Cardiac fibroblast (primary cell): Measurements from ENCODE around the gene TTC16.

Source experiments
- DNase-seq, 2 donors: peaks; one replicate each; pipeline versions ENCODE4 v3.0.0 to v3.0.0-alpha.2; 2010; ENCODE audit warnings: low read depth in 2 of 2
- H3K4me3 ChIP-seq, 2 donors: replicated peaks in 1 of 2; 1 replicate in 1 of 2; 2 replicates in 1 of 2; pipeline ENCODE4 v1.5.1; 2011; ENCODE audit warnings: low read depth in 2 of 2, low read length in 2 of 2, mild to moderate bottlenecking in 2 of 2, moderate library complexity in 1 of 2
- TF ChIP-seq, protein P1 (sequence below): IDR thresholded peaks from one replicate; pipeline ENCODE4 v1.5.1; 2011; ENCODE audit warnings: low read depth, mild to moderate bottlenecking, low read length, inconsistent platforms

Gene TTC16

DNA sequence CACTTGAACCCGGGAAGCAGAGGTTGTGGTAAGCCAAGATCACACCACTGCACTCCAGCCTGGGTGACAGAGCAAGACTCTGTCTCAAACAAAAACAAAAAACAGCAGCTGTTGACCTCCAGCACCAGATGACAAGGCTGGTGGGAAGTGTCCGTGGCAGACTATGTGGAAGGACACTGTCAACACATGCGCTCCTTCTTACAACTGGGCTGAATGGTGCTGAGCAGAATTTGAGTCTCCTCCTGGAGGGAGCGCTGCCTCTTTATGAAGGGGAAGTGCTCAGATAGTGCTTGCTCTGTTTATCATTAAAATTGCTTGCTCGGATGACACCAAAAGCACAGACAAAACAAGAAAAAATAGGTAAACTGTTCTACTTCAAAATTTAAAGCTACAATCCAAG is 18.3 kb upstream of the TTC16 start:
- DNase-seq = no peak
- H3K4me3 ChIP-seq = no peak overlapping the region
- TF ChIP-seq, protein P1, sequence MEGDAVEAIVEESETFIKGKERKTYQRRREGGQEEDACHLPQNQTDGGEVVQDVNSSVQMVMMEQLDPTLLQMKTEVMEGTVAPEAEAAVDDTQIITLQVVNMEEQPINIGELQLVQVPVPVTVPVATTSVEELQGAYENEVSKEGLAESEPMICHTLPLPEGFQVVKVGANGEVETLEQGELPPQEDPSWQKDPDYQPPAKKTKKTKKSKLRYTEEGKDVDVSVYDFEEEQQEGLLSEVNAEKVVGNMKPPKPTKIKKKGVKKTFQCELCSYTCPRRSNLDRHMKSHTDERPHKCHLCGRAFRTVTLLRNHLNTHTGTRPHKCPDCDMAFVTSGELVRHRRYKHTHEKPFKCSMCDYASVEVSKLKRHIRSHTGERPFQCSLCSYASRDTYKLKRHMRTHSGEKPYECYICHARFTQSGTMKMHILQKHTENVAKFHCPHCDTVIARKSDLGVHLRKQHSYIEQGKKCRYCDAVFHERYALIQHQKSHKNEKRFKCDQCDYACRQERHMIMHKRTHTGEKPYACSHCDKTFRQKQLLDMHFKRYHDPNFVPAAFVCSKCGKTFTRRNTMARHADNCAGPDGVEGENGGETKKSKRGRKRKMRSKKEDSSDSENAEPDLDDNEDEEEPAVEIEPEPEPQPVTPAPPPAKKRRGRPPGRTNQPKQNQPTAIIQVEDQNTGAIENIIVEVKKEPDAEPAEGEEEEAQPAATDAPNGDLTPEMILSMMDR = no peak

DNA sequence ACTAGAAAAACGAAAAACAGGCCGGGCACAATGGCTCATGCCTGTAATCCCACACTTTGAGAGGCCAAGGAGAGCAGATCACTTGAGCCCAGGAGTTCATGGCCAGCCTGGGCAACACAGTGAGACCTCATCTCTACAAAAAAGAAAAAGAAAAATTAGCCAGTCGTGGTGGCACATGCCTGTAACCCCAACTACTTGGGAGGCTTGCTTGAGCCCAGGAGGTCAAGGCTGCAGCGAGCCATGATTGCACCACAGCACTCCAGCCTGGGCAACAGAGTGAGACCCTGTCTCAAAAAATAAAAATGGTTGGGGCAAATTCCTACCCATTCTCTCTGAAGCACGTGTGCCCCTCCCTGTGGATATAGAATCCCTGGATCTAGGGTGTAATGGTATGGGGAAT is 17.5 kb upstream of the TTC16 start:
- no peak for DNase-seq
- H3K4me3 ChIP-seq = no peak overlapping the region
- TF ChIP-seq, protein P1 = no peak

DNA sequence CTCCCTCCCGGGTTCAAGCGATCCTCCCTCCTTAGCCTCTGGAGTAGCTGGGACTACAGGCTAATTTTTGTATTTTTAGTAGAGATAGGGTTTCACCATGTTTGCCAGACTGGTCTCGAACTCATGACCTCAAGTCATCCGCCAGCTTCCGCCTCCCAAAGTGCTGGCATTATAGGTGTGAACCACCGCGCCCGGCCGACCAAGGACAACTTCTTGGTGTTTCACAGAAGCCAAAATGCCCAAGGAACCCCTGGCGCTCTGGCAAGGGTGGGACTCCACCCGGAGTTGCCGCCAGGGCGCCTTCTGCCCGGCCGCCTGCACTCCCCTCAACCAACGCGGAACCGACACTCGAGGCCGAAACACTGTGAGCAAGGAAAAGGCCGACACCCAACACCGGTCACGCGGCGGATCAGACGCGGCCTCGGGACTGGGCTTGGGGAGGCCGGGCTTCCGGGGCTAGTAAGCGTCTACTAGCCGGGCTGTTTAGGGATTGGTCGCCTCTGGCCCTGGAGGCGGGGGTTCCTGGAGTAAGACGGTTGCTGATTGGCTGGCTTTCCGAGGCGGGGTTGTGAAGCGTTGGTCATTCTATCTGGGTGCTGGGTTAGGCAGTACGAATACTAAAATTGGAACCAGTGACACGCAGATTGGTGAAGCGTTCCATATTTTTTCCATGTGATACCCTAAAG is 16.8 kb upstream of the TTC16 start:
- DNase-seq = peak; percentile 98 to 99
- TF ChIP-seq, protein P1 = no peak
- H3K4me3 ChIP-seq = peak overlapping the region; percentile 26 to 34

DNA sequence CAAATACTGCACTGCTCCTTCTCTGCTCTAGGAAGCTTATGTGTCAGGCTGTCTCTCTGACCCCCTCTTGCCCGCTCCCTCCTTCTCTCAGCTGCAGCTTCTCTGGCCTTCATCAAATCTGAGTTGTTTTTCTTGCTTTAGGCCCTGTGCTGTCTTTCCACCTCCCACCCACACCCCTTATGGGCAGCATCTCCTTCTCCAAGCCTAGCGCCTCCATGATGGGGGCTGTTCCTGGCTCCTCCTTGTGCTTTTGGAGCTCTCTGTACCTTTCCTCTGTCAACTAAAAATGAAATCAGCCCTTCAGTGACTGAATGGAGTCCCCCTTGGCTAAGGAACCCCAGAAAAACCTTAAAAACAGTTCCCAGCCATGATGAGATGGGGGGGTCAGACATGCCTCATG is 15.7 kb upstream of the TTC16 start:
- TF ChIP-seq, protein P1 = no peak
- no peak for DNase-seq
- H3K4me3 ChIP-seq = no peak overlapping the region

GRCh38 chr9:127700594-127701255 is 15.2 kb upstream of the TTC16 start:
- H3K4me3 ChIP-seq = no peak overlapping the region
- DNase-seq = no peak
- TF ChIP-seq, protein P1 = no peak

- TF ChIP-seq, protein P1 = no peak
- H3K4me3 ChIP-seq = no peak overlapping the region
- DNase-seq = no peak
These were observed 12.5 kb upstream of the TTC16 start for GRCh38 chr9:127703289-127703946.
